Vagina (tissue), 2 donors: ENCODE measurements around the gene ZRANB1.

Experiments
- POLR2A ChIP-seq, 2 donors: fragments of 450-650 bp; IDR thresholded peaks; one replicate each; pipeline ENCODE4 v1.6.1; 2017; ENCODE audit warnings: antibody characterized with exemption in 2 of 2, mild to moderate bottlenecking in 2 of 2, moderate library complexity in 2 of 2
- TF ChIP-seq, protein P1 (sequence below), 3 experiments: fragments of 450-650 bp in 2 of 3; fragments of 200-600 bp in 1 of 3; sonication (generic) in 1 of 3; IDR thresholded peaks; one replicate each; pipeline ENCODE4 v1.5.1; 2017 to 2019; ENCODE audit warnings: antibody characterized with exemption in 3 of 3, mild to moderate bottlenecking in 2 of 3, moderate library complexity in 2 of 3

DNA sequence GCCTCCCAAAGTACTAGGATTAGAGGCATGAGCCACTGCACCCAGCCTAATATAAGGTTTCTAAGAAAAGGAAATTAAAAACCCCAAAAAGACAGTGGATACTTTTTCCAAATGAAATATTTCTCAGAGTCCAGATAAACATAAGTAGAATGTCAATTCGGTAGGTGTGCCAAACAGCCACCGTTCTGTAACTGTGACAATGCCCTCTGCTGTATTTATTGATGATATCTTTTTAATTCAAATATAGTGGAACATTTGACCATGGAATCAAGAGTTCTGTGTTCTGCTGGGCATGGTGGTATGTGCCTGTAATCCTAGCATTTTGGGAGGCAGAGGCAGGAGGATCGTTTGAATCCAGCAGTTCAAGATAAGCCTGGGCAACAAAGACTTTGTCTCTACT lies 28.8 kb upstream of the ZRANB1 start:
- TF ChIP-seq, protein P1, sequence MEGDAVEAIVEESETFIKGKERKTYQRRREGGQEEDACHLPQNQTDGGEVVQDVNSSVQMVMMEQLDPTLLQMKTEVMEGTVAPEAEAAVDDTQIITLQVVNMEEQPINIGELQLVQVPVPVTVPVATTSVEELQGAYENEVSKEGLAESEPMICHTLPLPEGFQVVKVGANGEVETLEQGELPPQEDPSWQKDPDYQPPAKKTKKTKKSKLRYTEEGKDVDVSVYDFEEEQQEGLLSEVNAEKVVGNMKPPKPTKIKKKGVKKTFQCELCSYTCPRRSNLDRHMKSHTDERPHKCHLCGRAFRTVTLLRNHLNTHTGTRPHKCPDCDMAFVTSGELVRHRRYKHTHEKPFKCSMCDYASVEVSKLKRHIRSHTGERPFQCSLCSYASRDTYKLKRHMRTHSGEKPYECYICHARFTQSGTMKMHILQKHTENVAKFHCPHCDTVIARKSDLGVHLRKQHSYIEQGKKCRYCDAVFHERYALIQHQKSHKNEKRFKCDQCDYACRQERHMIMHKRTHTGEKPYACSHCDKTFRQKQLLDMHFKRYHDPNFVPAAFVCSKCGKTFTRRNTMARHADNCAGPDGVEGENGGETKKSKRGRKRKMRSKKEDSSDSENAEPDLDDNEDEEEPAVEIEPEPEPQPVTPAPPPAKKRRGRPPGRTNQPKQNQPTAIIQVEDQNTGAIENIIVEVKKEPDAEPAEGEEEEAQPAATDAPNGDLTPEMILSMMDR (IDR thresholded peaks at IDR 0.05) = no peak
- no peak for TF ChIP-seq POLR2A (IDR thresholded peaks at IDR 0.05)
